ENCODE data around the gene PRSS33. TPM values are rescaled to one million over a fixed set of nuclear protein-coding genes. Genes with fewer than 3 reads are reported as not detected.

Gene PRSS33
- total and polyA plus RNA-seq, 9 of the 15 experiments (the other 6 are each of a cell fraction or from before 2014, with no cell fraction given): not detected

- TF ChIP-seq TFE3 (CRISPR knock-in tag; IDR thresholded peaks at IDR 0.05) (no peak), ZFX (CRISPR knock-in tag; IDR thresholded peaks at IDR 0.05) (peak; percentile 91), ZBTB8A (IDR thresholded peaks at IDR 0.05; ENCODE audit: partially characterized antibody) (no peak), CTCF (IDR thresholded peaks at IDR 0.05 in 2 of 3, conservative IDR thresholded peaks at IDR 0.05 in 1 of 3; ENCODE audit: insufficient read depth in 2 of 3, low read depth in 1 of 3, low read length in 3 of 3) (peak; percentile 53 to 78 (median 66)), KLF13 (tag; IDR thresholded peaks at IDR 0.05; ENCODE audit: borderline replicate concordance, low read depth) (0 out of 2 replicates have a peak, but pooled peaks have one; percentile 18), ZNF318 (IDR thresholded peaks at IDR 0.05; ENCODE audit: borderline replicate concordance in 1 of 2, low read depth in 1 of 2) (no peak), PHF21A (IDR thresholded peaks at IDR 0.05; ENCODE audit: borderline replicate concordance, low read depth) (no peak), ZFP1 (CRISPR knock-in tag; IDR thresholded peaks at IDR 0.05) (no peak), POLR2AphosphoS5 (IDR thresholded peaks at IDR 0.05; ENCODE audit: control insufficient read depth, insufficient read depth, low read depth, low read length) (0 out of 2 replicates have a peak, but pooled peaks have one; percentile 42), NONO (IDR thresholded peaks at IDR 0.05; ENCODE audit: low read depth in 2 of 2, low read length in 1 of 2) (0 out of 4 replicates have a peak, but pooled peaks of 1 of the 2 experiments have one; percentile 60), ZBTB7A (IDR thresholded peaks at IDR 0.05; ENCODE audit: borderline replicate concordance, control insufficient read depth, low read depth, low read length) (peak; percentile 96), MCM5 (IDR thresholded peaks at IDR 0.05; ENCODE audit: low read depth) (no peak), E2F3 (CRISPR knock-in tag; IDR thresholded peaks at IDR 0.05) (0 out of 2 replicates have a peak, but pooled peaks have one; percentile 25), TAF9B (IDR thresholded peaks at IDR 0.05; ENCODE audit: partially characterized antibody) (no peak), SP1 (CRISPR knock-in tag; IDR thresholded peaks at IDR 0.05) (peak; percentile 57; the same call in 1 of the 2 replicates)
Observed at GRCh38 chr16:2816751-2817339, 29.5 kb upstream of the PRSS33 start, which contains the start of gene PRSS21 (continued).

All from K562 (cell line).